GM12892 (cell line): ENCODE measurements around the gene SDK1.

Source experiments
- POLR2AphosphoS5 ChIP-seq: IDR thresholded peaks from 2 replicates; pipeline ENCODE4 v1.6.1; 2011; ENCODE audit warnings: low read depth, low read length, control low read depth
- TAF1 ChIP-seq: IDR thresholded peaks from 2 replicates; pipeline ENCODE4 v1.6.1; 2011; ENCODE audit warnings: low read depth, mild to moderate bottlenecking, control low read depth, low read length, borderline replicate concordance

DNA sequence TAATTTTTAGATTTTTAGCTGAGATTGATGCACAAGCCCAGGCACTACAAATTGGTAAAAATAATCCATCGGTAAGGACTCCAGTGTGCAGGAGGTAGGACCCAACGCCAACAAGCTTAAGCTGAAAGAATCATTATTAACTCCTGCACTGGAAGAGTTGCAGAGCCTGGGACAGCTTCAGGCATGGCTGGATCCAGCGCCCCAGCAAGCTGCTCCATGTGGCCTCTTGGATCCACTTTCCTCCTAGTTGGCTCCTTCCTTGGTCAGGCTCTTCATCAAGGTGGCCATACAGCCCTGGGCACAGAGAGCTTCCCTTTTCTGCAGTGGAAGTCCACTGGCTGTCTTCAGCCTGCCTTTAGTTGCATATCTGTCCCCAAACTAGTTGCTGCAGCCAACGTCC lies 883.6 kb downstream of the SDK1 start:
- no peak for TF ChIP-seq POLR2AphosphoS5
- no peak for TF ChIP-seq TAF1
